ENCODE results near the gene UBE3B. TPM values are rescaled to one million over a fixed set of nuclear protein-coding genes. Genes with fewer than 3 reads are reported as not detected.
"Not testable (repeated sequence)": the region's sequence is repeated elsewhere in the genome, so short reads cannot be mapped to it uniquely, and the experiment has no call there.

UBE3B gene
- total RNA-seq, 1 donor from 2014 or later: 25.5 TPM

DNA sequence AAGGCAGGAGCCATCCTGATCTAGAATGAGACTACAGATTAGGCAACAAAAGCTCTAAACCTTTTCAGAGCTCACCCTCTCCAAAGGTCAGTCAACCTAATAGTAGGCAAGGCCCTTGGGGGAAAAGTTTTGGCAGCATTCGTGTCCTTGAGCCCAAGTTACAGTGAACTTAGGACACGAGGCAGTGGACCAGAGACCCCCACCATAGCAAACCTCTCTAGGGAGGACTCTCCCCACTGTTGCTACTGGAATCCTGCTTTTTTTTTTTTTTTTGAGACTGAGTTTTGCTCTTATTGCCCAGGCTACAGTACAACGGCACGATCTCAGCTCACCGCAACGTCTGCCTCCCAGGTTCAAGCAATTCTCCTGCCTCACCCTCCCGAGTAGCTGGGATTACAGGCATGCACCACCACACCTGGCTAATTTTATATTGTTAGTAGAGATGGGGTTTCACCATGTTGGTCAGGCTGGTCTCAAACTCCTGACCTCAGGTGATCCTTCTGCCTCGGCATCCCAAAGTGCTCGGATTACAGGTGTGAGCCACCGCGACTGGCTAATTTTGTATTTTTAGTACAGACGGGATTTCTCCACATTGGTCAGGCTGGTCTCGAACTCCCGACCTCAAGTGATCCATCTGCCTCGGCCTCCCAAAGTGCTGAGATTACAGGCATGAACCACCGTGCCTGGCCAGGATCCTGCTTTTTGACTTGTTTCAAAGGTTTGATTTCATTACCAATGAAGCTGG is 3.7 kb upstream of the UBE3B start:
- DNase-seq (ENCODE audit: low spot score): not testable (repeated sequence)

- DNase-seq (ENCODE audit: low spot score): no peak
Measured at GRCh38 chr12:109475121-109475520, 2.3 kb upstream of the UBE3B start.

- DNase-seq (ENCODE audit: low spot score): no peak
Measured at GRCh38 chr12:109475993-109476806, 1.2 kb upstream of the UBE3B start.

DNA sequence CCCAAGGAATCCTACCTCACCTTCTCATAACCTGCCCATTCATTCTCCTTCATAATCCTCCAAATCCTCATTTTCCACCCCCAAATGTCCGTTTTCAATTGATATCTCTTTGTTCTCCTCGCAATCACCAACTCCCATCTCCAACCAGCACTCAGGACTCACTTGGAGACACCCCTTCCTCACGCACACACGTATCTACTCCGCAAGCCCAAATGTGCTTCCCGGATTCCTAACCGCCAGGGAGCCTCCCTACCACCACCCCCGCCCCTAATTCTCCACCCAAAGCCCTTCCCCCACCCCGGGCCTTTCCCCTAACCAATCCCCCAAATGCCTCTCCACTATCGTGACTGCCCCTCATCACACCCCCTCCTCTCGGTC is 638 bp upstream of the UBE3B start:
- DNase-seq (ENCODE audit: low spot score): no peak

- DNase-seq (ENCODE audit: low spot score): no peak
Measured at GRCh38 chr12:109477963-109478315, 505 bp downstream of the UBE3B start.

DNA sequence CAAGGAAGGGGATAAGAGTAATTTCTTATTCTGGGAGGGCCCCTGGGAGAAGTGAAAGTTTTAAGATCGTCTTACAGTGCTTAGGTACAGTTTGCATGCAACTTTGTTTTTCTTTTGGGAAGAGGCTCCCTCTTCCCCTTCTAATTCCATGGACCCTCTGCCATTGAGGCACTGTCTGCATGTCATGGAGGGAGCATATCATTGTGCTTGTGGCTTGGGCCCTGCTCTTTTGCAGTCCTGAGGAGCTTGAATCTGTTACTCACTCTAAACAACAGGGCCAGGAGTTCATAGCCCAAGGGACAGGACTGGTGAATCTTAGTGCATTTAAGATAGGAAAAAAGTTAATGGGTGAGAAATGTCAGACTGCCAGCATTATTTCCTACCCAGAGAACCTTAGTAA is 2.3 kb downstream of the UBE3B start:
- no peak for DNase-seq (ENCODE audit: low spot score)

DNA sequence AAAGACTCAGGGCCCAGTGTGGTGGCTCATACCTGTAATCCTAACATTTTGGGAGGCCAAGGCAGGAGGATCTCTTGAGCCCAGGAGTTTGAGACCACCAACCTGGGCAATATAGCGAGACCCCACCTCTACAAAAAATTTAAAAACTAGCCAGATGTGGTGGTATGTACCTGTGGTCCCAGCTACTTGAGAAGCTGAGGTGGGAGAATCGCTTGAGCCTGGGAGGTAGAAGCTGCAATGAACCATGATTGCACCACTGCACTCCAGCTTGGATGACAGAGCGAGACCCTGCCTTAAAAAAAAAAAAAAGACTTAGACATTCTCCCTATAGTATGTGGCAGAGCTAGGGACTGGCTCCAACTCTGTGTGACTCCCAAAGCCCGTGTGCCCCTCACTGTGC is 2.9 kb downstream of the UBE3B start:
- DNase-seq (ENCODE audit: low spot score): no peak

DNA sequence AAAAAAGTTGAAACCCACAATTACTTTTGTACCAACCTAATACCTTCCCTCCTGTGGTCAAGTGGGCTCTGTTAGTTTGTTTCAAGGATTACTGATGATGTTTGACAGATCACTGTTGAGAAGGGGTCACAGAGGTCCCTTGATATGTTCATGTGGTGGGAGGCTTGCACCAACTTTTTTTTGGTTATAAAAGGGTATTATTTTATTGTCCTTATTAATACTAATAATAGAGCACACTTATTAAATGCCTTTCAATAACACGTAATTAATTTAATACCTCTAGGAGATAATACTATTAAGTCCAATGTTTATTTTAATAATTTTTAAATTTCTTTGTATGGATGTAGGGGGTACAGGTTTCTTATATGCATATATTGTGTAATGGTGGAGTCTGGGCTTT is 4.4 kb downstream of the UBE3B start:
- DNase-seq (ENCODE audit: low spot score): no peak

GRCh38 chr12:109482491-109482890 is 5.1 kb downstream of the UBE3B start:
- DNase-seq (ENCODE audit: low spot score): no peak

- no peak for DNase-seq (ENCODE audit: low spot score)
Measured at GRCh38 chr12:109482894-109483293, 5.5 kb downstream of the UBE3B start.

DNA sequence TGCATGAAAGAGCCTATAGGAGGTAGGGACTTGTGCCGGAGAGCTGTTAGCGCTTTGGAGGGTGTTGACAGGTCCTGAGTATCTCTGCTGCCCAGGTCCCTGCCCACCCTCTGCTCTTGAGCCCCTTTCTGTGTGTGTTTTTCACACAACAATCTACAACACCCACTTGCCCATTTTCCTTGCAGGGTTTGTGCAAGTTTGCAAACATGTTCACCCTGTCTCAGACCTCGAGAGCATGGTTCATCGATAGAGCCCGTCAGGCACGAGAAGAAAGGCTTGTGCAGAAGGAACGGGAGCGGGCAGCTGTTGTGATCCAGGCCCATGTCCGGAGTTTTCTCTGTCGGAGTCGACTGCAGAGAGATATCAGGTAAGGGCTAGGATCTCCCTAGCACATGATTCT is 5.9 kb downstream of the UBE3B start:
- no peak for DNase-seq (ENCODE audit: low spot score)

DNA sequence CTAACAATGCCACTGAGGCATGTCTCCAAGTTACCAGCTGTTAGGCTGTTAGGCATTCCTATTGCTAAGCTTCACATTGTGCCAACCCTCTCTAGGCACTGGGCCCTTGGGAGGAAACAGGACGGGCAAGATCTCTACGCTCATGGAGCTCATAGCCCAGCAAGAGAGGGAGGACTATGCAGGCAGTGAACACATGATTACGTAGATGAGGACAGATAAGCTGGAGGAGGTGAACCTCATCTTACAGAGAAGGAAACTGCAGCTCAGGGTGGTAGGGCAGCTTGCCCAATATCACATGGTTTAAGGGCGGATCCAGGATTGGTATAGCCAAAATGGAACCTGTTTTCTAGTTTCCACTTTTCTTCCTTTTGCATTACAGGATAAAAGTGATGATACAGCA is 7.8 kb downstream of the UBE3B start:
- no peak for DNase-seq (ENCODE audit: low spot score)

GRCh38 chr12:109487181-109488050 is 10.0 kb downstream of the UBE3B start:
- no peak for DNase-seq (ENCODE audit: low spot score)

DNA sequence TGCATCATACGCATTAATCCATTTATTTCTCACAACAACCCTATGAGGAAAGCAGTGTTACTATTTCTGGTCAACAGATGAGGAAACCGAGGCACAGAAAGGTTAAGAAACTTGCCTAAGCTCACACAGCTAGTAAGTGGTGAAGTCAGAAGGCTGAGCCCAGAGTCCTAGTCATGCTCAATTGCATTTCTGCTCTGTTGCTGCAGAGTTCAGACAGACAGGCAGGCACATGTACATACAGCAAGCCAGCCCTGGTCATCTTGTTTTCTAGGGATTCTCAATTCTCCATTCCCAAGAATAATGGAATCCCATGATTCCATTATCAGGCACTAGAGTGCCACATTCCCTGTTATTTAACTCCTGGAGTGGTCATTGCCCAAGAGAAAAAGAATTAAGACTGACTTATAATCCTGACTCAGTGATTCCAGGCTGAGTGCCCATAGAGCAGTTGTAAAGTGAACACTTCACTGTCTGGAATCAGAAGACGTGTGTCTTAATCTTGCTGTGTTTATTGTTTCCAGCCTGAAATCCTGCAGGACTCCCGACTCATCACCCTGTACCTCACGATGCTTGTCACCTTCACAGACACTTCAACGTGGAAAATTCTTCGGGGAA is 10.7 kb downstream of the UBE3B start:
- DNase-seq (ENCODE audit: low spot score): no peak

DNA sequence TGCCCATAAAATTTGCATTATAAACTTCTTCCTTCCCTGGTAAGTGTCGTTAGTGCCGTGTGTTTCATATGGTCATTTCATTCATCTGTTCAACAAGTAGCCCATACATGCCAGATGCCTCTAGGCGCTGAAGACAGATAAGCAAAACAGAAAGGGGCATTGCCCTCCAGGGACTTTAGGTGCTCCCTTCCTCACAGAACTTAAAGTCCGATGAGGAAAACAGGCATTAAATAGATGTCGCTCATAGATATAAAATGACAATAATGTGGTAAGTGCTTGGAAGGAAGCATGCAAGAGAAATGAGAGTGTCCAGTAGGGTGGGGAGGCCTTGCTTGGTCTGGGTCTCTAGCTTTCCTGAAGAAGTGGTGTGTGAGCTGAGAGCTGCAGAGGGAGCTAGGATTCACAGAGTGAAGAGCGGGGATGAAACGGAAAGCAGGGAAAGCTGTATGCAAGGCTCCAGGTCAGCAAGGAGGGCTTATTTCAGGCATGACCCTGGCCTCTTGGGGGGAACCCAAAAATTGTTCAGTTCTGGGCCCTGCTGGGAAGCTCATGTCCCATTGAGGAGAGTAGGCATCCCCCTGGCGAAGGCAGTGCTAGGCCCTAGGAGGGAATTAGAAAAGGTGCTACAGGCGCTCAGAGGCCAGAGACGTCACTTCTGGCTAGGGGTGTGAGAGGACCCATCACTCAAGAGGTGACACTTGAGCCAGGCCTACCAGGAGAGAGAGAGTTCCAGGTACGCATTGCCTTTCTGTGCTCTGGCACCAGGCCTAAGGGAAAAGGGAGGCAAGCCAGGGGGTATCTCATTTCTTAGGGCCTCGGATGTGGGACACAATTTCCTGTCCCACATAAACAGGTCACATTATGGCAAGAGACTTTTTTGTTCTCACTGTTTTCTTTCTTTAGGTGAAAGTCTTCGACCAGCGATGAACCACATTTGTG is 11.9 kb downstream of the UBE3B start:
- DNase-seq (ENCODE audit: low spot score): no peak

- DNase-seq (ENCODE audit: low spot score): no peak
Measured at GRCh38 chr12:109489955-109490565, 12.6 kb downstream of the UBE3B start.

- DNase-seq (ENCODE audit: low spot score): no peak
Measured at GRCh38 chr12:109491671-109492070, 14.2 kb downstream of the UBE3B start.

GRCh38 chr12:109492371-109492770 is 14.9 kb downstream of the UBE3B start:
- DNase-seq (ENCODE audit: low spot score): no peak

- no peak for DNase-seq (ENCODE audit: low spot score)
Measured at GRCh38 chr12:109493090-109493489, 15.7 kb downstream of the UBE3B start.

DNA sequence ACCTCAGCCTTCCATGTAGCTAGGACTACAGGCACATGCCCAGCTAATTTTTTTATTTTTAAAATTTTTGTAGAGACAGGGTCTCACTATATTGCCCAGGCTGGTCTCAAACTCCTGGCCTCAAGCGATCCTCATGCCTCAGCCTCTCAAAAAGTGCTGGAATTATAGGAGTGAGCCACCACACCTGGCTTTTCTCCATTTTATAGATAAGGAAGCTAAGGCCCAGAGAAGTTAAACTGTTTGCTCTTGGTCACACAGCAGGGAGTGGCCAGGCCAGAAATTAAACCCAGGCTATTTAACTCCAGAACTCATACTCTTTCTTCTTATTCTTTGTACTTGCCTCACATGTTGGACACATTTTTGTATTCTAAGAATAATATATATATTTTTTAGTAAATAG is 16.5 kb downstream of the UBE3B start:
- DNase-seq (ENCODE audit: low spot score): no peak
